ENCODE measurements around the gene OR1E2.

- TF ChIP-seq CTCF (IDR thresholded peaks at IDR 0.05), result no peak
- TF ChIP-seq POLR2AphosphoS5 (IDR thresholded peaks at IDR 0.05), result no peak
- no peak for TF ChIP-seq POLR2A (IDR thresholded peaks at IDR 0.05)
- TF ChIP-seq EP300 (IDR thresholded peaks at IDR 0.05; ENCODE audit: low read depth), result no peak
Observed at GRCh38 chr17:3401786-3402185, 31.9 kb downstream of the OR1E2 start.

All from transverse colon (tissue), 4 donors.